Measurements from ENCODE around the gene ATP8A2.

Gene ATP8A2

GRCh38 chr13:25581351-25581750 lies 209.6 kb downstream of the ATP8A2 start:
- DNase-seq (ENCODE audit: extremely low spot score) = no peak
- POLR2A ChIA-PET = no interaction called here
- CTCF ChIA-PET = interaction anchor here (0.9 kb wide), 1 partner anchor 8 kb away, joined by 4 read pairs; no protein-coding TSS in a partner anchor
- no peak for TF ChIP-seq CTCF (IDR thresholded peaks at IDR 0.05; ENCODE audit: control extremely low read depth, extremely low read depth, low read depth, missing control alignments)

GRCh38 chr13:25584087-25584486 lies 212.3 kb downstream of the ATP8A2 start:
- ChIA-PET CTCF (interaction anchor here (1.1 to 3.4 kb wide), 4 partner anchors 9 to 485 kb away, joined by 3 to 23 read pairs (median 4); no protein-coding TSS in a partner anchor), POLR2A (no interaction called here)
- DNase-seq (ENCODE audit: extremely low spot score) = no peak
- no peak for TF ChIP-seq CTCF (IDR thresholded peaks at IDR 0.05; ENCODE audit: control extremely low read depth, extremely low read depth, low read depth, missing control alignments)

GRCh38 chr13:25585000-25585399 lies 213.2 kb downstream of the ATP8A2 start:
- POLR2A ChIA-PET = no interaction called here
- TF ChIP-seq CTCF (IDR thresholded peaks at IDR 0.05; ENCODE audit: control extremely low read depth, extremely low read depth, low read depth, missing control alignments) = no peak
- CTCF ChIA-PET = interaction anchor here (1.2 to 3.4 kb wide), 3 partner anchors 10 to 1113 kb away, joined by 3 to 23 read pairs (median 4); no protein-coding TSS in a partner anchor
- no peak for DNase-seq (ENCODE audit: extremely low spot score)

GRCh38 chr13:25587326-25587980 lies 215.7 kb downstream of the ATP8A2 start:
- ChIA-PET POLR2A (no interaction called here), CTCF (interaction anchor here (1.5 kb wide), 1 partner anchor 13 kb away, joined by 5 read pairs; no protein-coding TSS in a partner anchor)
- DNase-seq (ENCODE audit: extremely low spot score) = no peak

GRCh38 chr13:25588336-25589060 lies 216.7 kb downstream of the ATP8A2 start:
- ChIA-PET CTCF (no interaction called here), POLR2A (no interaction called here)
- TF ChIP-seq CTCF (IDR thresholded peaks at IDR 0.05; ENCODE audit: control extremely low read depth, extremely low read depth, low read depth, missing control alignments) = no peak
- DNase-seq (ENCODE audit: extremely low spot score) = no peak

More at GRCh38 chr13:25587326-25587980, 215.7 kb downstream of the ATP8A2 start:
- no peak for TF ChIP-seq CTCF (IDR thresholded peaks at IDR 0.05; ENCODE audit: control extremely low read depth, extremely low read depth, low read depth, missing control alignments)

GRCh38 chr13:25598421-25598820 lies 226.6 kb downstream of the ATP8A2 start:
- TF ChIP-seq CTCF (IDR thresholded peaks at IDR 0.05; ENCODE audit: control extremely low read depth, extremely low read depth, low read depth, missing control alignments) = no peak
- POLR2A ChIA-PET = no interaction called here
- DNase-seq (ENCODE audit: extremely low spot score) = no peak
- CTCF ChIA-PET = interaction anchor here (1.3 kb wide), 1 partner anchor 14 kb away, joined by 3 read pairs; no protein-coding TSS in a partner anchor
